MM.1S (cell line): ENCODE data around the gene ABCF3.

Experiments used
- CTCF ChIP-seq: fragments of 300-600 bp; sonication (generic); IDR thresholded peaks from 2 replicates; pipeline ENCODE4 v1.5.1; 2016; ENCODE audit warnings: antibody characterized with exemption, low read length, mixed read lengths
- EZH2 ChIP-seq: fragments of 300-600 bp; sonication (generic); optimal IDR thresholded peaks from 2 replicates; pipeline ENCODE3; 2017; ENCODE audit warnings: low read depth, mild to moderate bottlenecking, antibody characterized with exemption, low read length, mixed read lengths
- EZH2phosphoT487 ChIP-seq: fragments of 300-600 bp; sonication (generic); IDR thresholded peaks from 2 replicates; pipeline ENCODE4 v1.6.1; 2018; ENCODE audit warnings: antibody characterized with exemption, low read length

DNA sequence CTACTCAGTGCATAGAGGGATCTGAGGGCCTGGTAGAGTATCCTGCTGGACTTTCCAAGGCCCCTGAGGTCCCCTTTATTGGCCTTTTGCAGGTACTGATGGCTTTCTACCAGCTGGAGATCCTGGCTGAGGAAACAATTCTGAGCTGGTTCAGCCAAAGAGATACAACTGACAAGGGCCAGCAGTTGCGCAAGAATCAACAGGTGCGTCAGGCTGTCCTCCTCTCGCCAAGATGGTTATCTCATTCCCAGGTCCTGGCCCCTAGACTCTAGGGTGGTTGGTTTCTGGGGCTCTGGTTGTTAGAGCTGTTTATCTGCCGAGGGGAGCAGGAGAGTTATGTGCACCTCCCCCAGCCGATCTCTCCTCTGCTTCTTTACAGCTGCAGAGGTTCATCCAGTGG lies 41.5 kb upstream of the ABCF3 start:
- no peak for TF ChIP-seq CTCF
- no peak for TF ChIP-seq EZH2
- no peak for TF ChIP-seq EZH2phosphoT487
